Measurements from ENCODE around the gene KRT8.

Gene KRT8

GRCh38 chr12:52847335-52848102 is 57.4 kb downstream of the KRT8 start:
- no peak for DNase-seq (ENCODE audit: low read depth)

All from stimulated activated CD8-positive, alpha-beta memory T cell treated with anti-CD3 and anti-CD28 coated beads, Interleukin-7, amount 100 ng/mL, for 24 hours (primary cell).